Pancreas (tissue), 10 donors: ENCODE measurements around the gene CELF4. TPM values are rescaled to one million over a fixed set of nuclear protein-coding genes. Genes with fewer than 3 reads are reported as not detected.

Experiments used
- ATAC-seq, 4 donors: fragments of 200-7000 bp; cut with Tn5 transposase; one replicate each; pipeline versions ENCODE4 v1.8.0 to v1.9.1; 2020; ENCODE audit warnings: mild to moderate bottlenecking in 4 of 4, moderate library complexity in 4 of 4
- DNase-seq, 6 donors: peaks; one replicate each; pipeline ENCODE4 v3.0.0-alpha.2; 2020
- FAIRE-seq: peaks from 2 replicates; lab custom pipeline; 2012; peaks lifted over from hg19 to GRCh38; lab: Jason Lieb, UNC
- H3K27ac ChIP-seq, 4 donors: fragments of 200-600 bp; sonication (generic); 1 replicate in 3 of 4; 2 replicates in 1 of 4; pipeline versions ENCODE4 v1.5.0 to v1.8.0; 2020
- H3K27me3 ChIP-seq, 4 donors: fragments of 200-600 bp; one replicate each; pipeline ENCODE4 v1.8.0; 2021
- H3K36me3 ChIP-seq, 3 donors: fragments of 200-600 bp; sonication (generic) in 1 of 3; one replicate each; pipeline versions ENCODE4 v1.5.0 to v1.8.0; 2020 to 2021
- H3K4me1 ChIP-seq, 3 donors: fragments of 200-600 bp; one replicate each; pipeline ENCODE4 v1.8.0; 2021
- H3K4me3 ChIP-seq, 4 donors: fragments of 200-600 bp; sonication (generic) in 2 of 4; one replicate each; pipeline versions ENCODE4 v1.5.0 to v1.8.0; 2020 to 2021
- H3K9me3 ChIP-seq, 4 donors: fragments of 200-600 bp; one replicate each; pipeline ENCODE4 v1.8.0; 2021
- WGBS, 2 donors: extraction: QIAGEN DNeasy Blood & Tissue Kit; methylation state at CpG; one replicate each; pipeline ENCODE4 v1.1.7; 2013; 5-methylcytosine and 5-hydroxymethylcytosine counted together
- intact Hi-C, 3 donors: fragments of 100-400 bp; cut with DNase I; formaldehyde crosslinking; loops; one replicate each; pipeline versions ENCODE4 v1.11.1 to v1.14.2; 2022
- polyA plus RNA-seq, 2 donors: library from polyadenylated mRNA; stranded (reverse); fragments of 200-250 nt; gene quantifications; one replicate each; pipeline ENCODE4 v1.2.3, GENCODE V29; 2013
- total RNA-seq, 6 donors: library from RNA; stranded (reverse); fragmentation: NEBNext Ultra II Directional in 4 of 6; extraction: Animal tissue kit (Norgen Biotek cat#: 25700) in 4 of 6; gene quantifications; one replicate each; pipeline versions ENCODE4 v1.2.1 to v1.2.4, GENCODE V29; 2021 to 2023
- TF ChIP-seq, protein P1 (sequence below), 4 donors: fragments of 200-600 bp; sonication (generic) in 3 of 4; IDR thresholded peaks; one replicate each; pipeline versions ENCODE4 v1.5.0 to v1.8.0; 2021; ENCODE audit warnings: antibody characterized with exemption in 4 of 4
- donor health status: healthy with polysubstance abuse.
- donor health status: DM: no; HTN: no; CAD: no; lungs with moderate emphysema.
- donor health status: DM: no; HTN: no; CAD: no.
- donor health status: control.
- donor health status: control.
- donor health status: Bipolar disorder and iron deficiency.
- donor health status: DM: yes; HTN: yes; CAD: no.
- donor health status: DM: no; HTN: no; CAD: no.
- donor health status: DM: no; HTN: no; CAD: no.
- donor health status: DM: yes; HTN: yes; CAD: no.

The CELF4 gene
- total and polyA plus RNA-seq, 8 donors = 1.0 to 10.0 (median 2.8) TPM

DNA sequence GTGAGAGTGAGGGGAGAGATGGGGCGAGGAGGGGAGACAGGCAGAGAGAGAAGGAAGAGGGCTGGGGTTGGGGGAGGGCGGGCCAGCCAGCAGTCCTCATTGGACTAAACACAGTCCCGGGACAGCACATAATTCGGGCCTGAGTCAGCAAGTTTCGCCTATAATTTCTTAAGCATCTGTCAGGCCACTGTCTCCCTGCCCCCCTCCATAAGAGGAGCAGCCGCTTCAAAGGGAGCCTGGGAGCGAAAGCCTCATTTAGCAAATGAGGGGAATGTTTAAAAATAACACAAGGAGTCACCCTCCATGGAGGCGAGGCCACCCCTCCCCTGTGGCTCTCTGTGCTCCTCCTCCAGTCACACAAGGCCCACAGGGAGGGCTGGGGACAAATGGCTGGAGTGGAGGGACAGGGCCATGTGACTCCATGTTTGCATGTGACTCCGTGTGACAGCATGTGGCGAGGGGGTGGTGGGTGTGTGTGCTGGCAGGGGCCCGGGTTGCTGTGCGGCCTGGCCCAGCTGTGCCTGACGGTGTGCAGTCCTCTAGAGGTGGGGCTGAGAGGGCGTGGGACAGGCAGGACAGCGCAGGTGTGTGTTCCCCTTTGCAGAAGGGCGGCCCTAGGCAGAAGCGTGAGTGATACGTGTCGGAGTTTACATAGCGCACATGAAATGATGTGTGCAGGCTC, 162.4 kb downstream of the CELF4 start:
- Histone ChIP-seq H3K27ac (no peak overlapping the region), H3K27me3 (no peaks in the 10 kb centered on the region), H3K9me3 (no peaks in the 10 kb centered on the region), H3K4me3 (no peak overlapping the region), H3K36me3 (no peaks in the 10 kb centered on the region), H3K4me1 (no peaks in the 10 kb centered on the region)
- FAIRE-seq = no peak
- ATAC-seq = peak in 3 of 4 donors; percentile 58 to 85 (median 81)
- peak in 2 of 6 donors; percentile 20 to 65 for DNase-seq
- intact Hi-C loops = no loop called here
- TF ChIP-seq, protein P1, sequence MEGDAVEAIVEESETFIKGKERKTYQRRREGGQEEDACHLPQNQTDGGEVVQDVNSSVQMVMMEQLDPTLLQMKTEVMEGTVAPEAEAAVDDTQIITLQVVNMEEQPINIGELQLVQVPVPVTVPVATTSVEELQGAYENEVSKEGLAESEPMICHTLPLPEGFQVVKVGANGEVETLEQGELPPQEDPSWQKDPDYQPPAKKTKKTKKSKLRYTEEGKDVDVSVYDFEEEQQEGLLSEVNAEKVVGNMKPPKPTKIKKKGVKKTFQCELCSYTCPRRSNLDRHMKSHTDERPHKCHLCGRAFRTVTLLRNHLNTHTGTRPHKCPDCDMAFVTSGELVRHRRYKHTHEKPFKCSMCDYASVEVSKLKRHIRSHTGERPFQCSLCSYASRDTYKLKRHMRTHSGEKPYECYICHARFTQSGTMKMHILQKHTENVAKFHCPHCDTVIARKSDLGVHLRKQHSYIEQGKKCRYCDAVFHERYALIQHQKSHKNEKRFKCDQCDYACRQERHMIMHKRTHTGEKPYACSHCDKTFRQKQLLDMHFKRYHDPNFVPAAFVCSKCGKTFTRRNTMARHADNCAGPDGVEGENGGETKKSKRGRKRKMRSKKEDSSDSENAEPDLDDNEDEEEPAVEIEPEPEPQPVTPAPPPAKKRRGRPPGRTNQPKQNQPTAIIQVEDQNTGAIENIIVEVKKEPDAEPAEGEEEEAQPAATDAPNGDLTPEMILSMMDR (IDR thresholded peaks at IDR 0.05) = no peak
- WGBS, 2 donors = 73 to 75% methylated on average over 20 of the region's 20 CpGs

DNA sequence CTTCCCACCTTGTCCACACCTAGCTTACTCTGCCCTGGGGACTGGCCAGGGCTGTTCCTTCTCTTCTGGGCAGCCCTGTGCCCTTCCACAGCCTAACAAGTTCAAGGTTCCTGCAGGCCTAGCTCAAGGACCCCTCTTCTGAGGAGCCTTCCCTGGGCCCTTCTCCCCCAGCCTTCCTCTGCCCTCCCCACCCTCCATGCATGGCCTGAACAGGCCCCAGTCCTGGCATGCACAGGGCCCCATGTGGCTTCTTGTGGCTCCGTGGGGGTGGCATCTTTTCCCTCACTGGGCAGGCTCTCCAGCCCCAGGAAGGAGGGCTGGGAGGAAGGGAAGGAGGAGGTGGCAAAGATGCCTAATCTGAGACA, 162.9 kb downstream of the CELF4 start:
- Histone ChIP-seq H3K9me3 (no peaks in the 10 kb centered on the region), H3K27me3 (no peaks in the 10 kb centered on the region), H3K27ac (no peak overlapping the region), H3K4me1 (no peaks in the 10 kb centered on the region), H3K4me3 (no peak overlapping the region), H3K36me3 (no peaks in the 10 kb centered on the region)
- ATAC-seq (peak in 1 of 4 donors; percentile 5), DNase-seq (peak in 1 of 6 donors; percentile 26), FAIRE-seq (no peak)
- TF ChIP-seq, protein P1 (IDR thresholded peaks at IDR 0.05) = no peak
- intact Hi-C loops = no loop called here
- WGBS, 2 donors = 35 to 43% methylated on average over 1 of the region's 1 CpG

DNA sequence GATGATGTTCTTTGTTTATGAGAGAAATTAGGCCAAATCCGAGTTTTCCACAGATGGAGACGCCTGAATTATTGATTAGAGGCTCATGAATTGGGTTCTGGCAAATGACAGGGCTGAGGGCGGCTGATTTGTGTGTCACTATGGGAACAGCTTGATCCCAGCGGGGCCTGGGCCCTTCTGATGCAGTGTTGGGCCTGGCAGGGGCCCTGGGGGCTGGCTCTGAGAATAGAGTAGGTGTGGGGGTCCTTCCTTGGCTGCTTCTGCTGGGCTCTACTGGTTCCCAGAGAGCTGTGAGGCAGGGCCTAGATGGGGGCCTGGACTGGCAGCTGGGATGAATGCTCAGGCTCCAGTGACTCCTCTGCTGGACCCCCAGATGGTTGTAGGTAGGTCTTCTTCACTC, 164.8 kb downstream of the CELF4 start:
- Histone ChIP-seq H3K4me3 (no peak overlapping the region), H3K9me3 (no peaks in the 10 kb centered on the region), H3K27me3 (no peaks in the 10 kb centered on the region), H3K36me3 (no peaks in the 10 kb centered on the region), H3K4me1 (no peaks in the 10 kb centered on the region), H3K27ac (no peak overlapping the region)
- DNase-seq = no peak
- intact Hi-C loops = no loop called here
- FAIRE-seq = no peak
- TF ChIP-seq, protein P1 (IDR thresholded peaks at IDR 0.05) = no peak
- ATAC-seq = no peak
- WGBS, 2 donors = 64 to 72% methylated on average over 4 of the region's 4 CpGs

DNA sequence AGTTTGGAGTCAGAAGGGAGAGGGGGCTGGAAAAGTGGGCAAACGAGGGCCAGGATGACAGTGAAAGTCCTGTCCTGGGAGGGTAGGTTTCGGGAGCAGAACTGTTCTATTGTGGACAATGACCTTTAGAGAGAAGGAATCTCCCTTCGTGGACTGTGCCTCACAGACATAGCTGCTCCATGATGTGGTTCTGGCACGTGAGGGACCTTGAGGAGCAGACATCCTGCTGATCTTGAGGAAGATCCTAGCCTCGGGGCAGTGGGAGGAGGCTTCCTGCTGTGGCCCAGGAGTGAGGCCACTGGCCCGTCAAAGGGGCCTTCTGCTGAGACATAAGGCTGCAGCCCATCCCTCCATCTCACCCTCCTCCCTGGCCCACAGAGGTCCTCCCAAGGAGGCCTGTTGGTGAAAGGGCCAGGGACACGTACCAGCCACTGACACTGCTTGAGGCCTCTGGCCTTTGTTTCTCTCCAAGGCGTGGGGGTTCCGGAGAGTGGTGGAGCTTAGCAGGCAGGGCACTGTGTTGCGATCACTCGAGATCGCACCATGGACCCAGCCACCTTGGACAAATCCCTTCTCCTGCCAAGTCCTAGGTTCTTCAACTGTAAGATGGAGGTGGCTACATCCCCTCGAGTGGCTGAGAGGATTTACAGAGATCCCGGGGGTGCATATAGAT, 167.2 kb downstream of the CELF4 start:
- no peak overlapping the region for H3K4me3 ChIP-seq
- 74 to 85% methylated on average over 14 of the region's 14 CpGs for WGBS, 2 donors
- H3K27me3 ChIP-seq = no peaks in the 10 kb centered on the region
- TF ChIP-seq, protein P1 (IDR thresholded peaks at IDR 0.05) = no peak
- intact Hi-C loops = no loop called here
- no peaks in the 10 kb centered on the region for H3K36me3 ChIP-seq
- DNase-seq (peak in 1 of 6 donors; percentile 36), FAIRE-seq (no peak), ATAC-seq (no peak)
- H3K9me3 ChIP-seq = no peaks in the 10 kb centered on the region
- H3K4me1 ChIP-seq = no peaks in the 10 kb centered on the region
- no peak overlapping the region for H3K27ac ChIP-seq

DNA sequence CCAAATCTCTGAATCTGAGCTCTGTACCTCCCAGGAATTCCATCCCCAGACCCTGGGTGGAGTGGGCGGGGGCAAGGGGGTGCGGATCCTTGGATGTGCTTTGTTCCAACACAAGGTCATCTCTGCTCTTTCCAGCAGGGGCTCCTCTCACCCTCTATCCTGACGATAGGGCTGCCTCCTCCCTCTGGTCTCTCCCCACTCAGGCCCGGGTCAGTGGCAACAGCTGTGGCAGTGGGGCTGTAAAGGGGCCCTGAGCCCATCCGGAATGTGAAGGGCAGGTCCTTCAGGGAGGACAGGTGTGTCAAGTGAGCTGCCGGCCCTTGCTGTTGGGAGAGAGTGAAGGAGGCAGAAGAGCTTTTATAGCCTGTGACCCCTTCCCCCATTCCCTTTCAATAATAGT, 167.8 kb downstream of the CELF4 start:
- intact Hi-C loops = no loop called here
- 57 to 67% methylated on average over 6 of the region's 6 CpGs for WGBS, 2 donors
- Histone ChIP-seq H3K27me3 (no peaks in the 10 kb centered on the region), H3K27ac (no peak overlapping the region), H3K4me1 (no peaks in the 10 kb centered on the region), H3K36me3 (no peaks in the 10 kb centered on the region), H3K9me3 (no peaks in the 10 kb centered on the region), H3K4me3 (no peak overlapping the region)
- ATAC-seq (no peak), FAIRE-seq (no peak), DNase-seq (peak in 1 of 6 donors; percentile 32)
- TF ChIP-seq, protein P1 (IDR thresholded peaks at IDR 0.05) = no peak
